ENCODE results near the gene HES4. TPM values are rescaled to one million over a fixed set of nuclear protein-coding genes. Genes with fewer than 3 reads are reported as not detected.
"Not testable (repeated sequence)": the region's sequence is repeated elsewhere in the genome, so short reads cannot be mapped to it uniquely, and the experiment has no call there.

The HES4 gene
- total RNA-seq, 1 donor from 2014 or later, result 75.0 TPM

DNA sequence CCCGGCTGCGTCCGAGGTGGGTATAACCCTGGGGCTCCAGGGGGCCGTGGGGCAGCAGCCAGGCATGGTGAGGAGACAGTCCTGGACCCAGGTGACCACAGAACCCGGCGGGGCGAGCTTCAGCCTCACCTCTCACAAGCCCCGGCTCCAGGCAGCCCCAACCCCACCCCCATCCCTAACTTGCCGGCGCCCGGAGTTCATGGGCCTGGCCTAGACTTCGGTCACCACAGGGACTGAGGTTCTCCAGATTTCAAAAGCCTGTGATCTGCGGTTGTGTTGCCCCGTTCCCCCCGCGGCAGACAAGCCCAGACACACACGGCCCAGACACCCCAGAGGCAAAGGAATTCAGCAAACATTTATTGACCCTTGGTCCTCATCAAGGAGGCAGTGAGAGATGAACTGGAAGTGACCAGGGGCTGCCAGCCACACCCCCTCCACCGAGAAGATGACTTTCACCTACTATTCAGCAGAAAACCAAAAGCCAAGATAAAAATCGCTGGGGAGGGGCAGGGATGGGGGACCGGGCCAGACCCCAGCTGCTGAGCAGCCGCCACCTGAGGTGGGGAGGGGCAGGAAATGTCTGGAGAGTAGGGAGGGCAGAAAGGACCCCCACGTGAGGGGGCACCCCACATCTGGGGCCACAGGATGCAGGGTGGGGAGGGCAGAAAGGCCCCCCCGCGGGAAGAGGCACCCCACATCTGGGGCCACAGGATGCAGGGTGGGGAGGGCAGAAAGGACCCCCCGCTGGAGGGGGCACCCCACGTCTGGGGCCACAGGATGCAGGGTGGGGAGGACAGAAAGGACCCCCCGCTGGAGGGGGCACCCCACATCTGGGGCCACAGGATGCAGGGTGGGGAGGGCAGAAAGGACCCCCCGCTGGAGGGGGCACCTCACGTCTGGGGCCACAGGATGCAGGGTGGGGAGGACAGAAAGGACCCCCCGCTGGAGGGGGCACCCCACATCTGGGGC, 3.9 kb downstream of the HES4 start:
- H3K9me3 Mint-ChIP-seq (ENCODE audit: unreplicated experiment), result peaks cover 4% of the 10 kb centered on the region

DNA sequence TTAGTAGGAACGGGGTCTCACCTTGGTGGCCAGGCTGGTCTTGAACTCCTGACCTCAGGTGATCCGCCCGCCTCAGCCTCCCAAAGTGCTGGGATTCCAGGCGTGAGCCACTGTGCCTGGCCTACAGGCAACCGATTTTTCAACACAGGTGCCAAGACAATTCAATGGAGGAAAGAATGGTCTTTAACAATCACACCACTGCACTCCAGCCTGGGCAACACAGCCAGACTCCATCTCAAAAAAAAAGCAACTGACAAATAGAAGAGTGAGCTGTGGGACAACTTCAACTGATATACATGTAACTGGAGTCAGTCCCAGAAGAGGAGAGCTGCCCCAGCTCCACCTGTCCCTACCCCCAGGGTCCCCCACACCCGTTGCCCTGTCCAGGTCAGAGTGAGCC, 5.4 kb downstream of the HES4 start:
- H3K27ac Mint-ChIP-seq (ENCODE audit: unreplicated experiment), result not testable (repeated sequence)

More for the DNA sequence above, 3.9 kb downstream of the HES4 start:
- Mint-ChIP-seq H3K27me3 (ENCODE audit: unreplicated experiment) (no peaks in the 10 kb centered on the region), H3K4me3 (ENCODE audit: unreplicated experiment) (no peak overlapping the region), H3K36me3 (ENCODE audit: unreplicated experiment) (peaks cover 5% of the 10 kb centered on the region), H3K4me1 (ENCODE audit: unreplicated experiment) (peaks cover 7% of the 10 kb centered on the region), H3K27ac (ENCODE audit: unreplicated experiment) (no peak overlapping the region)
- TF ChIP-seq, protein P1, sequence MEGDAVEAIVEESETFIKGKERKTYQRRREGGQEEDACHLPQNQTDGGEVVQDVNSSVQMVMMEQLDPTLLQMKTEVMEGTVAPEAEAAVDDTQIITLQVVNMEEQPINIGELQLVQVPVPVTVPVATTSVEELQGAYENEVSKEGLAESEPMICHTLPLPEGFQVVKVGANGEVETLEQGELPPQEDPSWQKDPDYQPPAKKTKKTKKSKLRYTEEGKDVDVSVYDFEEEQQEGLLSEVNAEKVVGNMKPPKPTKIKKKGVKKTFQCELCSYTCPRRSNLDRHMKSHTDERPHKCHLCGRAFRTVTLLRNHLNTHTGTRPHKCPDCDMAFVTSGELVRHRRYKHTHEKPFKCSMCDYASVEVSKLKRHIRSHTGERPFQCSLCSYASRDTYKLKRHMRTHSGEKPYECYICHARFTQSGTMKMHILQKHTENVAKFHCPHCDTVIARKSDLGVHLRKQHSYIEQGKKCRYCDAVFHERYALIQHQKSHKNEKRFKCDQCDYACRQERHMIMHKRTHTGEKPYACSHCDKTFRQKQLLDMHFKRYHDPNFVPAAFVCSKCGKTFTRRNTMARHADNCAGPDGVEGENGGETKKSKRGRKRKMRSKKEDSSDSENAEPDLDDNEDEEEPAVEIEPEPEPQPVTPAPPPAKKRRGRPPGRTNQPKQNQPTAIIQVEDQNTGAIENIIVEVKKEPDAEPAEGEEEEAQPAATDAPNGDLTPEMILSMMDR (IDR thresholded peaks at IDR 0.05), result no peak
- DNase-seq (ENCODE audit: extremely low spot score, unreplicated experiment), result no peak

DNA sequence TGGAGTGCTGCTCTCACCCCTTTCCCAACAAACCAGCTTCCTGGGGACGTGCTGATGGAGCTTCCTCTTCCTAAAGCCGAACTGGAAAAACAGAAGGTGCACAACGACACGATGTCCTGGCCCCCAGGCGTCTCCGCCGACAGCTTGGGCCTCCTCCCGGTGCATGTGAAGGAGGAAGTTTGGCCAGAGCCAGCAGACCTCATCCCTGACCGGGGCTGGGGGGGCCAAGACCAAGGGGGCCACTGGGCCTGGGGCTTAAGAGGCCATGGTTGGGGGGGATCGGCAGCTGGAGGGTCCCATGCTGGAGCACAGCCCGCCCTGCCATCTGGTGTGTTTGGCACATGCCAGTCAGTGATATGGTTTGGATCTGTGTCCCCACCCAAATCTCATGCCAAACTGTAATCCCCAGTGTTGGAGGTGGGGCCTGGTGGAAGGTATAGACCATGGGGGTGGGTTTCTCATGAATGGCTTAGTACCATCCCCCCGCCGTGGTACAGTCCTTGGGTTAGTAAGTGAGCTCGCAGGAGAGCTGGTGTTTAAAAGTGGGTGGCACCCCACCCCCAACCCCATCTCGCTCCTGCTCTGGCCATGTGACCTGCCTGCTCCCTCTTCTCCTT, 6.4 kb downstream of the HES4 start:
- Mint-ChIP-seq H3K4me3 (ENCODE audit: unreplicated experiment) (no peak overlapping the region), H3K27me3 (ENCODE audit: unreplicated experiment) (no peaks in the 10 kb centered on the region), H3K4me1 (ENCODE audit: unreplicated experiment) (peaks cover 5% of the 10 kb centered on the region), H3K36me3 (ENCODE audit: unreplicated experiment) (peaks cover 5% of the 10 kb centered on the region), H3K27ac (ENCODE audit: unreplicated experiment) (no peak overlapping the region), H3K9me3 (ENCODE audit: unreplicated experiment) (peaks cover 4% of the 10 kb centered on the region)
- no peak for DNase-seq (ENCODE audit: extremely low spot score, unreplicated experiment)
- TF ChIP-seq, protein P1 (IDR thresholded peaks at IDR 0.05), result no peak

More for the DNA sequence above, 5.4 kb downstream of the HES4 start:
- H3K9me3 Mint-ChIP-seq (ENCODE audit: unreplicated experiment); DNase-seq (ENCODE audit: extremely low spot score, unreplicated experiment); H3K27me3 Mint-ChIP-seq (ENCODE audit: unreplicated experiment); H3K36me3 Mint-ChIP-seq (ENCODE audit: unreplicated experiment); H3K4me3 Mint-ChIP-seq (ENCODE audit: unreplicated experiment); H3K4me1 Mint-ChIP-seq (ENCODE audit: unreplicated experiment): not testable (repeated sequence)

DNA sequence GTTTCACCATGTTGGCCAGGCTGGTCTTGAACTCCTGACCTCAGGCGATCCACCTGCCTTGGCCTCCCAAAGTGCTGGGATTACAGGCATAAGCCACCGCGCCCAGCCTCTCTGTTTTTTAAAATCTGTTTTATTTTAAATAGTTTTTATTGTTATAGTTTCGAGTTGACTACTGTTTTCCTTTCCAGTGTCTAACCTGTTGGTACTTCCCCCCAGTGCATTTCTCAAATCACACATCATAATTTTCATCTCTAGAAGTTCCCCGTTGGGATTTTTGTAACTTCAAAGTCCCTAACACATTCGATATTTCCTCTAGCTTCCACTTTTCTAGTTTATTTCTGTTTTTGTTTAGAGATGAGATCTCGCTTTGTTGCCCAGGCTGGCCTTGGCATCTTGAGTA, 7.5 kb downstream of the HES4 start:
- Mint-ChIP-seq H3K4me3 (ENCODE audit: unreplicated experiment) (no peak overlapping the region), H3K36me3 (ENCODE audit: unreplicated experiment) (peaks cover 5% of the 10 kb centered on the region), H3K4me1 (ENCODE audit: unreplicated experiment) (peaks cover 5% of the 10 kb centered on the region), H3K27me3 (ENCODE audit: unreplicated experiment) (no peaks in the 10 kb centered on the region), H3K27ac (ENCODE audit: unreplicated experiment) (no peak overlapping the region), H3K9me3 (ENCODE audit: unreplicated experiment) (peaks cover 4% of the 10 kb centered on the region)
- no peak for DNase-seq (ENCODE audit: extremely low spot score, unreplicated experiment)
- TF ChIP-seq, protein P1 (IDR thresholded peaks at IDR 0.05), result no peak

DNA sequence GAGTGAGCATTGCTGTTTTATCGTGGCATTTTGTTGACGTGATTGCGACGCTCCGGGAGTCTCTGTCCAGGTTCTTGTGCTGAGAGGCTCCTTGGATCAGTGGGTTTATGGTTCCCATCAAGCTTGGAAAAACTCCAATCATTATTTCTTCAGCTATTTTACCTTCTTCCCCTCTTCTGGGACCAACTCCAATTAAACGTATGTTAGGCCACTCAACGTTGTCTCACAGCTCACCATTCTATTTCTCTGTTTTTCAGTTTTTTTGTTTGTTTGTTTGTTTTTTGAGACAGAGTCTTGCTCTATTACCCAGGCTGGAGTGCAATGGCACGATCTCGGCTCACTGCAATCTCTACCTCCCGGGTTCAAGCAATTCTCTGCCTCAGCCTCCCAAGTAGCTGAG, 8.0 kb downstream of the HES4 start:
- H3K27ac Mint-ChIP-seq (ENCODE audit: unreplicated experiment), result no peak overlapping the region
- DNase-seq (ENCODE audit: extremely low spot score, unreplicated experiment), result no peak
- no peak overlapping the region for H3K4me3 Mint-ChIP-seq (ENCODE audit: unreplicated experiment)
- H3K9me3 Mint-ChIP-seq (ENCODE audit: unreplicated experiment), result peaks cover 4% of the 10 kb centered on the region
- TF ChIP-seq, protein P1 (IDR thresholded peaks at IDR 0.05), result no peak
- peaks cover 5% of the 10 kb centered on the region for H3K36me3 Mint-ChIP-seq (ENCODE audit: unreplicated experiment)
- H3K27me3 Mint-ChIP-seq (ENCODE audit: unreplicated experiment), result no peaks in the 10 kb centered on the region
- peaks cover 4% of the 10 kb centered on the region for H3K4me1 Mint-ChIP-seq (ENCODE audit: unreplicated experiment)

DNA sequence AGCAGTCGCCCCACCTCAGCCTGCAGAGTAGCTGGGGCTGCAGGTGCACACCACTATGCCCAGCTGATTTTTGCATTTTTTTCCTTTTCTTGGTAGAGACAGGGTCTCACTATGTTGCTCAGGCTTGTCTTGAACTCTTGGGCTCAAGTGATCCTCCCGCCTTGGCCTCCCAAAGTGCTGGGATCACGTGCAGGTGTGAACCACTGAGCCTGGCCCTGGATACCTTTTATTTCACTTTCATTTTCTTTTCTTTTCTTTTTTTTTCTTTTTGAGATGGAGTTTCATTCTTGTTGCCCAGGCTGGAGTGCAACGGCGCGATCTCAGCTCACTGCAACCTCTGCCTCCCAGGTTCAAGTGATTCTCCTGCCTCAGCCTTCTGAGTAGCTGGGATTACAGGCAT, 8.6 kb downstream of the HES4 start:
- not testable (repeated sequence) for H3K9me3 Mint-ChIP-seq (ENCODE audit: unreplicated experiment); DNase-seq (ENCODE audit: extremely low spot score, unreplicated experiment); H3K4me3 Mint-ChIP-seq (ENCODE audit: unreplicated experiment); H3K27ac Mint-ChIP-seq (ENCODE audit: unreplicated experiment); H3K36me3 Mint-ChIP-seq (ENCODE audit: unreplicated experiment); H3K4me1 Mint-ChIP-seq (ENCODE audit: unreplicated experiment); H3K27me3 Mint-ChIP-seq (ENCODE audit: unreplicated experiment)

DNA sequence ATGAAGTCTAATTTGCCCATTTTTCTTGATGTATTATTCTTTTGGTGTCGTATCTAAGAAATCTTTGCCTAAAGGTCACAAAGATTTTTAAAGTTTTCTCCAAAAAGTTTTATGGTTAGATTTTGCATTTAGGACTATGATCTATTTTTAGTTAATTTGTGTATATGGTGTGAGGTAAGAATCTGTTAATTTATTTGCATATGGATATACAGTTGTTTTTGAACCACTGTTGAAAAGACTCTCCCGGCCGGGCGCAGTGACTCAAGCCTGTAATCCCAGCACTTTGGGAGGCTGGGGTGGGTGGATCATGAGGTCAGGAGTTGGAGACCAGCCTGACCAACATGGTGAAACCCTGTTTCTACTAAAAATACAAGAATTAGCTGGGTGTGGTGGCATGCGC, 11.8 kb downstream of the HES4 start:
- H3K9me3 Mint-ChIP-seq (ENCODE audit: unreplicated experiment); H3K27ac Mint-ChIP-seq (ENCODE audit: unreplicated experiment); DNase-seq (ENCODE audit: extremely low spot score, unreplicated experiment); H3K36me3 Mint-ChIP-seq (ENCODE audit: unreplicated experiment); H3K4me1 Mint-ChIP-seq (ENCODE audit: unreplicated experiment); H3K4me3 Mint-ChIP-seq (ENCODE audit: unreplicated experiment); H3K27me3 Mint-ChIP-seq (ENCODE audit: unreplicated experiment): not testable (repeated sequence)
